Liver (tissue), 9 donors: ENCODE data around the gene TYW5. TPM values are rescaled to one million over a fixed set of nuclear protein-coding genes. Genes with fewer than 3 reads are reported as not detected.

Experiments used
- DNase-seq: peaks from one replicate; pipeline ENCODE4 v3.0.0-alpha.2; 2017; ENCODE audit warnings: low spot score
- H3K27ac ChIP-seq, 2 donors: one replicate each; pipeline ENCODE4 v1.7.0; 2013; ENCODE audit warnings: inconsistent platforms in 2 of 2, low read length in 2 of 2, control low read depth in 1 of 2, low read depth in 1 of 2, mild to moderate bottlenecking in 1 of 2
- H3K27me3 ChIP-seq, 4 donors: one replicate each; pipeline versions ENCODE4 v1.6.1 to v1.7.0; 2013; ENCODE audit warnings: low read length in 3 of 4, inconsistent platforms in 1 of 4, mild to moderate bottlenecking in 1 of 4, moderate library complexity in 1 of 4; ENCODE audit not compliant: control insufficient read depth in 4 of 4, insufficient read depth in 4 of 4
- H3K36me3 ChIP-seq, 4 donors: one replicate each; pipeline versions ENCODE4 v1.6.1 to v1.7.0; 2013; ENCODE audit warnings: low read length in 3 of 4, mild to moderate bottlenecking in 3 of 4, low read depth in 1 of 4, moderate library complexity in 1 of 4; ENCODE audit not compliant: control insufficient read depth in 4 of 4, insufficient read depth in 3 of 4
- H3K4me1 ChIP-seq, 4 donors: one replicate each; pipeline versions ENCODE4 v1.6.1 to v1.7.0; 2013; ENCODE audit warnings: low read length in 3 of 4, mild to moderate bottlenecking in 3 of 4, moderate library complexity in 1 of 4; ENCODE audit not compliant: control insufficient read depth in 4 of 4, insufficient read depth in 4 of 4
- H3K4me3 ChIP-seq, 3 donors: one replicate each; pipeline versions ENCODE4 v1.6.1 to v1.7.0; 2013; ENCODE audit warnings: low read length in 3 of 3, control low read depth in 1 of 3, low read depth in 1 of 3, mild to moderate bottlenecking in 1 of 3
- H3K9ac ChIP-seq, 2 donors: one replicate each; pipeline ENCODE4 v1.7.0; 2013; ENCODE audit warnings: low read length in 2 of 2, mild to moderate bottlenecking in 2 of 2, moderate library complexity in 2 of 2, control low read depth in 1 of 2, low read depth in 1 of 2
- H3K9me3 ChIP-seq, 4 donors: one replicate each; pipeline versions ENCODE4 v1.6.1 to v1.7.0; 2013; ENCODE audit warnings: low read length in 3 of 4; ENCODE audit not compliant: control insufficient read depth in 4 of 4
- EGR1 ChIP-seq, 2 donors: IDR thresholded peaks; 2 replicates each; pipeline ENCODE4 v1.6.1; 2016 to 2018; ENCODE audit warnings: antibody characterized with exemption in 2 of 2, low read depth in 2 of 2
- FOXA1 ChIP-seq: IDR thresholded peaks from 2 replicates; pipeline ENCODE4 v1.6.1; 2016; ENCODE audit warnings: antibody characterized with exemption
- FOXA2 ChIP-seq: IDR thresholded peaks from 2 replicates; pipeline ENCODE4 v1.6.1; 2016; ENCODE audit warnings: antibody characterized with exemption
- GABPA ChIP-seq, 2 donors: IDR thresholded peaks in 1 of 2; conservative IDR thresholded peaks in 1 of 2; 2 replicates each; pipeline ENCODE4 v1.6.1; 2016; ENCODE audit warnings: antibody characterized with exemption in 2 of 2, mild to moderate bottlenecking in 1 of 2, moderate library complexity in 1 of 2
- HNF4A ChIP-seq, 2 donors: conservative IDR thresholded peaks; 2 replicates each; pipeline ENCODE4 v1.6.1; 2016; ENCODE audit warnings: antibody characterized with exemption in 2 of 2, mild to moderate bottlenecking in 2 of 2
- HNF4G ChIP-seq: IDR thresholded peaks from 2 replicates; pipeline ENCODE4 v1.6.1; 2016; ENCODE audit warnings: antibody characterized with exemption
- JUND ChIP-seq, 2 donors: IDR thresholded peaks; 2 replicates each; pipeline ENCODE4 v1.6.1; 2016; ENCODE audit warnings: antibody characterized with exemption in 2 of 2
- NR2F2 ChIP-seq: IDR thresholded peaks from 2 replicates; pipeline ENCODE4 v1.6.1; 2016; ENCODE audit warnings: antibody characterized with exemption
- RAD21 ChIP-seq, 2 donors: IDR thresholded peaks; 2 replicates each; pipeline ENCODE4 v1.6.1; 2016; ENCODE audit warnings: antibody characterized with exemption in 2 of 2, mild to moderate bottlenecking in 2 of 2
- RXRA ChIP-seq, 2 donors: IDR thresholded peaks; 2 replicates each; pipeline ENCODE4 v1.6.1; 2017 to 2018; ENCODE audit warnings: antibody characterized with exemption in 2 of 2, mild to moderate bottlenecking in 1 of 2
- SP1 ChIP-seq: IDR thresholded peaks from 2 replicates; pipeline ENCODE4 v1.6.1; 2018; ENCODE audit warnings: antibody characterized with exemption, mild to moderate bottlenecking
- TAF1 ChIP-seq: conservative IDR thresholded peaks from 2 replicates; pipeline ENCODE4 v1.6.1; 2016; ENCODE audit warnings: antibody characterized with exemption, mild to moderate bottlenecking
- YY1 ChIP-seq: IDR thresholded peaks from 2 replicates; pipeline ENCODE4 v1.6.1; 2016; ENCODE audit warnings: antibody characterized with exemption, mild to moderate bottlenecking
- WGBS: extraction: QIAGEN DNeasy Blood & Tissue Kit; methylation state at CpG from one replicate; pipeline ENCODE4 v1.1.7; 2013; 5-methylcytosine and 5-hydroxymethylcytosine counted together
- polyA plus RNA-seq, 2 donors: library from polyadenylated mRNA; stranded (reverse) in 1 of 2; unstranded in 1 of 2; fragments of 200-250 nt in 1 of 2; fragments of >200 nt in 1 of 2; fragmentation: Nextera tagmentation in 1 of 2; extraction: Ambion mirVana in 1 of 2; gene quantifications; one replicate each; pipeline versions ENCODE4 v1.2.1 to v1.2.3, GENCODE V29; 2013 to 2015
- total RNA-seq, 2 donors: library from RNA; depleted of rRNA; stranded (reverse); fragments of >200 nt; gene quantifications; one replicate each; pipeline ENCODE4 v1.2.3, GENCODE V29; 2014
- TF ChIP-seq, protein P1 (sequence below): IDR thresholded peaks from 2 replicates; pipeline ENCODE4 v1.6.1; 2016; ENCODE audit warnings: antibody characterized with exemption
- TF ChIP-seq, protein P2 (sequence below): IDR thresholded peaks from 2 replicates; pipeline ENCODE4 v1.6.1; 2016; ENCODE audit warnings: antibody characterized with exemption
- TF ChIP-seq, protein P3 (sequence below): IDR thresholded peaks from 2 replicates; pipeline ENCODE4 v1.6.1; 2016; ENCODE audit warnings: antibody characterized with exemption, mild to moderate bottlenecking
- TF ChIP-seq, protein P4 (sequence below): IDR thresholded peaks from 2 replicates; pipeline ENCODE4 v1.6.1; 2016; ENCODE audit warnings: antibody characterized with exemption
- TF ChIP-seq, protein P5 (sequence below): fragments of 150-350 bp; IDR thresholded peaks from 2 replicates; pipeline ENCODE4 v1.5.1; 2017; ENCODE audit warnings: improper control_type of control experiment, low read depth, low read length; ENCODE audit not compliant: missing input control
- donor health status: healthy.
- donor health status: healthy.
- donor health status: healthy.
- donor health status: healthy.
- donor health status: healthy.

TYW5 gene
- total and polyA plus RNA-seq, 4 donors = 2.0 to 6.8 (median 4.9) TPM

DNA sequence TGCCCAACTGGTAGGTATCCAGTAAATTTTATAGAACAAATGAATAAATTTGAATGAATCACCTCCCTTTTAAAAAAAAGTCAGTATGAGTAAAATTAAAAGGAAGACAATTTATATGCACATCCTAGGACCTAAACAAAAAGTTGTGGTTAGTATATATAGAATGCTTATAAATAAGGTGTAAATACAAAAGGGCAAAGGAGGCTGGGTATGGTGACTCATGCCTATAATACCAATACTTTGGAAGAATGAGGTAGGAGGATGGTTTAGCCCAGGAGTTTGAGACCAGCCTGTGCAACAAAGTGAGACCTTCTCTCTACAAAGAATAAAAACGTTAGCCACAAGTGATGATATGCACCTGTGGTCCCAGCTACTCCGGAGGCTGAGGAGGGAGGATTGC lies 31.4 kb downstream of the TYW5 start:
- H3K27ac ChIP-seq = no peak overlapping the region
- 90% methylated on average over 2 of the region's 2 CpGs for WGBS
- H3K27me3 ChIP-seq = no peaks in the 10 kb centered on the region
- no peak for DNase-seq
- no peaks in the 10 kb centered on the region for H3K9me3 ChIP-seq
- H3K4me3 ChIP-seq = no peak overlapping the region
- no peak for TF ChIP-seq YY1
- H3K9ac ChIP-seq = no peak overlapping the region
- no peaks in the 10 kb centered on the region for H3K4me1 ChIP-seq
- peaks cover 0 to 3% (median 0%) of the 10 kb centered on the region in 4 donors for H3K36me3 ChIP-seq

DNA sequence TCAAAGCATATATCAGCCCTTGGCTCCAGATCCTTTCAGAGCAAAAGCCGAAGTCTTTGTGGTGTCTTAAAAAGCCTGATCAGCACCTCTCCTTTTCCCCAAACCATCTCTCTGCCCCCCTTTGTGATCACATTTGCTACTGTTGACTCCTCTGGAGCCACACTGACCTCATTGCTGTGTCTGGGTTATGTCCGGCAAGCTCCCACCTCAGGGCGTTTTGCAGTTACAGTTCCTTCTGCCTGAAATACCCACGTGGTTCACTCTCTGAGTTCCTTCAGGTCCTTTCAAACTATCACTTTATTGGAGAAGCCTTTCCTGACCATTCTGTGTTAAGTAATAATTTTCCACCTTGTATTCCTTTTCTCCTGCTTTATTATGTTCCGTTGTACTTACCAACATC lies 32.4 kb downstream of the TYW5 start:
- no peaks in the 10 kb centered on the region for H3K4me1 ChIP-seq
- H3K27me3 ChIP-seq = no peaks in the 10 kb centered on the region
- H3K4me3 ChIP-seq = no peak overlapping the region
- H3K27ac ChIP-seq = no peak overlapping the region
- no peaks in the 10 kb centered on the region for H3K9me3 ChIP-seq
- H3K9ac ChIP-seq = no peak overlapping the region
- 71% methylated on average over 5 of the region's 5 CpGs for WGBS
- TF ChIP-seq RAD21 (IDR thresholded peaks at IDR 0.05) (no peak), JUND (IDR thresholded peaks at IDR 0.05) (no peak), EGR1 (IDR thresholded peaks at IDR 0.05; ENCODE audit: low read depth in 2 of 2) (no peak), FOXA1 (no peak), SP1 (no peak), NR2F2 (no peak), YY1 (no peak), GABPA (IDR thresholded peaks at IDR 0.05 in 1 of 2, conservative IDR thresholded peaks at IDR 0.05 in 1 of 2) (no peak), FOXA2 (no peak), TAF1 (no peak), HNF4G (no peak), RXRA (IDR thresholded peaks at IDR 0.05) (no peak), HNF4A (conservative IDR thresholded peaks at IDR 0.05) (no peak)
- TF ChIP-seq, protein P1, sequence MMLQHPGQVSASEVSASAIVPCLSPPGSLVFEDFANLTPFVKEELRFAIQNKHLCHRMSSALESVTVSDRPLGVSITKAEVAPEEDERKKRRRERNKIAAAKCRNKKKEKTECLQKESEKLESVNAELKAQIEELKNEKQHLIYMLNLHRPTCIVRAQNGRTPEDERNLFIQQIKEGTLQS = no peak
- TF ChIP-seq, protein P2, sequence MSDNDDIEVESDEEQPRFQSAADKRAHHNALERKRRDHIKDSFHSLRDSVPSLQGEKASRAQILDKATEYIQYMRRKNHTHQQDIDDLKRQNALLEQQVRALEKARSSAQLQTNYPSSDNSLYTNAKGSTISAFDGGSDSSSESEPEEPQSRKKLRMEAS = no peak
- TF ChIP-seq, protein P3, sequence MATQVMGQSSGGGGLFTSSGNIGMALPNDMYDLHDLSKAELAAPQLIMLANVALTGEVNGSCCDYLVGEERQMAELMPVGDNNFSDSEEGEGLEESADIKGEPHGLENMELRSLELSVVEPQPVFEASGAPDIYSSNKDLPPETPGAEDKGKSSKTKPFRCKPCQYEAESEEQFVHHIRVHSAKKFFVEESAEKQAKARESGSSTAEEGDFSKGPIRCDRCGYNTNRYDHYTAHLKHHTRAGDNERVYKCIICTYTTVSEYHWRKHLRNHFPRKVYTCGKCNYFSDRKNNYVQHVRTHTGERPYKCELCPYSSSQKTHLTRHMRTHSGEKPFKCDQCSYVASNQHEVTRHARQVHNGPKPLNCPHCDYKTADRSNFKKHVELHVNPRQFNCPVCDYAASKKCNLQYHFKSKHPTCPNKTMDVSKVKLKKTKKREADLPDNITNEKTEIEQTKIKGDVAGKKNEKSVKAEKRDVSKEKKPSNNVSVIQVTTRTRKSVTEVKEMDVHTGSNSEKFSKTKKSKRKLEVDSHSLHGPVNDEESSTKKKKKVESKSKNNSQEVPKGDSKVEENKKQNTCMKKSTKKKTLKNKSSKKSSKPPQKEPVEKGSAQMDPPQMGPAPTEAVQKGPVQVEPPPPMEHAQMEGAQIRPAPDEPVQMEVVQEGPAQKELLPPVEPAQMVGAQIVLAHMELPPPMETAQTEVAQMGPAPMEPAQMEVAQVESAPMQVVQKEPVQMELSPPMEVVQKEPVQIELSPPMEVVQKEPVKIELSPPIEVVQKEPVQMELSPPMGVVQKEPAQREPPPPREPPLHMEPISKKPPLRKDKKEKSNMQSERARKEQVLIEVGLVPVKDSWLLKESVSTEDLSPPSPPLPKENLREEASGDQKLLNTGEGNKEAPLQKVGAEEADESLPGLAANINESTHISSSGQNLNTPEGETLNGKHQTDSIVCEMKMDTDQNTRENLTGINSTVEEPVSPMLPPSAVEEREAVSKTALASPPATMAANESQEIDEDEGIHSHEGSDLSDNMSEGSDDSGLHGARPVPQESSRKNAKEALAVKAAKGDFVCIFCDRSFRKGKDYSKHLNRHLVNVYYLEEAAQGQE = no peak
- TF ChIP-seq, protein P4, sequence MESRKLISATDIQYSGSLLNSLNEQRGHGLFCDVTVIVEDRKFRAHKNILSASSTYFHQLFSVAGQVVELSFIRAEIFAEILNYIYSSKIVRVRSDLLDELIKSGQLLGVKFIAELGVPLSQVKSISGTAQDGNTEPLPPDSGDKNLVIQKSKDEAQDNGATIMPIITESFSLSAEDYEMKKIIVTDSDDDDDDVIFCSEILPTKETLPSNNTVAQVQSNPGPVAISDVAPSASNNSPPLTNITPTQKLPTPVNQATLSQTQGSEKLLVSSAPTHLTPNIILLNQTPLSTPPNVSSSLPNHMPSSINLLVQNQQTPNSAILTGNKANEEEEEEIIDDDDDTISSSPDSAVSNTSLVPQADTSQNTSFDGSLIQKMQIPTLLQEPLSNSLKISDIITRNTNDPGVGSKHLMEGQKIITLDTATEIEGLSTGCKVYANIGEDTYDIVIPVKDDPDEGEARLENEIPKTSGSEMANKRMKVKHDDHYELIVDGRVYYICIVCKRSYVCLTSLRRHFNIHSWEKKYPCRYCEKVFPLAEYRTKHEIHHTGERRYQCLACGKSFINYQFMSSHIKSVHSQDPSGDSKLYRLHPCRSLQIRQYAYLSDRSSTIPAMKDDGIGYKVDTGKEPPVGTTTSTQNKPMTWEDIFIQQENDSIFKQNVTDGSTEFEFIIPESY = no peak
- TF ChIP-seq, protein P5, sequence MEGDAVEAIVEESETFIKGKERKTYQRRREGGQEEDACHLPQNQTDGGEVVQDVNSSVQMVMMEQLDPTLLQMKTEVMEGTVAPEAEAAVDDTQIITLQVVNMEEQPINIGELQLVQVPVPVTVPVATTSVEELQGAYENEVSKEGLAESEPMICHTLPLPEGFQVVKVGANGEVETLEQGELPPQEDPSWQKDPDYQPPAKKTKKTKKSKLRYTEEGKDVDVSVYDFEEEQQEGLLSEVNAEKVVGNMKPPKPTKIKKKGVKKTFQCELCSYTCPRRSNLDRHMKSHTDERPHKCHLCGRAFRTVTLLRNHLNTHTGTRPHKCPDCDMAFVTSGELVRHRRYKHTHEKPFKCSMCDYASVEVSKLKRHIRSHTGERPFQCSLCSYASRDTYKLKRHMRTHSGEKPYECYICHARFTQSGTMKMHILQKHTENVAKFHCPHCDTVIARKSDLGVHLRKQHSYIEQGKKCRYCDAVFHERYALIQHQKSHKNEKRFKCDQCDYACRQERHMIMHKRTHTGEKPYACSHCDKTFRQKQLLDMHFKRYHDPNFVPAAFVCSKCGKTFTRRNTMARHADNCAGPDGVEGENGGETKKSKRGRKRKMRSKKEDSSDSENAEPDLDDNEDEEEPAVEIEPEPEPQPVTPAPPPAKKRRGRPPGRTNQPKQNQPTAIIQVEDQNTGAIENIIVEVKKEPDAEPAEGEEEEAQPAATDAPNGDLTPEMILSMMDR = no peak
- DNase-seq = no peak
- peaks cover 0 to 7% (median 2%) of the 10 kb centered on the region in 4 donors for H3K36me3 ChIP-seq
